GM18519 (cell line): ENCODE data around the gene SLC39A11.
"Not testable (repeated sequence)": the region's sequence is repeated elsewhere in the genome, so short reads cannot be mapped to it uniquely, and the experiment has no call there.

Source experiments
- ATAC-seq: cut with Tn5 transposase; IDR thresholded peaks from one replicate; pipeline ENCODE4 v1.9.1; 2021; ENCODE audit warnings: mild to moderate bottlenecking, moderate library complexity; ENCODE audit not compliant: unreplicated experiment, low FRiP score

SLC39A11 gene

GRCh38 chr17:72773225-72773624, 319.3 kb downstream of the SLC39A11 start:
- ATAC-seq: not testable (repeated sequence)

GRCh38 chr17:72772331-72772821, 320.1 kb downstream of the SLC39A11 start:
- no peak for ATAC-seq

- ATAC-seq: no peak
These were observed 320.8 kb downstream of the SLC39A11 start for GRCh38 chr17:72771734-72772133.

- no peak for ATAC-seq
These were observed 325.6 kb downstream of the SLC39A11 start for GRCh38 chr17:72766761-72767356.

- no peak for ATAC-seq
These were observed 326.9 kb downstream of the SLC39A11 start for GRCh38 chr17:72765368-72766153.

GRCh38 chr17:72764632-72765041, 327.9 kb downstream of the SLC39A11 start:
- no peak for ATAC-seq

- ATAC-seq: no peak
These were observed 328.5 kb downstream of the SLC39A11 start for GRCh38 chr17:72763981-72764380.

- ATAC-seq: not testable (repeated sequence)
These were observed 330.5 kb downstream of the SLC39A11 start for GRCh38 chr17:72761893-72762575.

- ATAC-seq: no peak
These were observed 331.1 kb downstream of the SLC39A11 start for GRCh38 chr17:72761431-72761830.

- ATAC-seq: no peak
These were observed 332.1 kb downstream of the SLC39A11 start for GRCh38 chr17:72760368-72760767.

- no peak for ATAC-seq
These were observed 333.2 kb downstream of the SLC39A11 start for GRCh38 chr17:72759301-72759700.

GRCh38 chr17:72756256-72756655, 336.2 kb downstream of the SLC39A11 start:
- no peak for ATAC-seq

GRCh38 chr17:72754513-72754912, 338.0 kb downstream of the SLC39A11 start:
- ATAC-seq: no peak

- no peak for ATAC-seq
These were observed 340.7 kb downstream of the SLC39A11 start for GRCh38 chr17:72751746-72752145.

GRCh38 chr17:72749119-72749572, 343.3 kb downstream of the SLC39A11 start:
- ATAC-seq: no peak

GRCh38 chr17:72747501-72747900, 345.0 kb downstream of the SLC39A11 start:
- no peak for ATAC-seq

GRCh38 chr17:72745241-72745640, 347.2 kb downstream of the SLC39A11 start:
- no peak for ATAC-seq

GRCh38 chr17:72743037-72743467, 349.4 kb downstream of the SLC39A11 start:
- ATAC-seq: no peak

GRCh38 chr17:72737151-72737690, 355.3 kb downstream of the SLC39A11 start:
- no peak for ATAC-seq

- ATAC-seq: no peak
These were observed 356.9 kb downstream of the SLC39A11 start for GRCh38 chr17:72735592-72735991.

GRCh38 chr17:72735048-72735447, 357.4 kb downstream of the SLC39A11 start:
- no peak for ATAC-seq
